Activated CD8-positive, alpha-beta memory T cell treated with anti-CD3 and anti-CD28 coated beads, Interleukin-2, amount 50 U/mL, for 24 hours (primary cell): ENCODE measurements around the gene TAOK2.
"Not testable (repeated sequence)": the region's sequence is repeated elsewhere in the genome, so short reads cannot be mapped to it uniquely, and the experiment has no call there.

ENCODE experiments used
- DNase-seq: peaks from one replicate; pipeline ENCODE4 v3.0.0-alpha.2; 2020; ENCODE audit errors: extremely low read depth

Gene TAOK2

GRCh38 chr16:29973384-29974246 is at the start of gene TAOK2:
Gene TAOK2, plus strand, starts transcription at chr16:29973868. Its CDS starts 3,905 bp downstream, at chr16:29977773.
- peak; percentile 94 for DNase-seq

- DNase-seq, result no peak
Measured at GRCh38 chr16:29925105-29925756, 48.4 kb upstream of the TAOK2 start.

- DNase-seq, result peak; percentile 63
Measured at GRCh38 chr16:29925781-29926710, 47.6 kb upstream of the TAOK2 start, which contains the start of gene KCTD13. Gene KCTD13, minus strand, starts transcription at chr16:29926226. Its CDS starts 193 bp downstream, at chr16:29926033.

GRCh38 chr16:29926711-29927052 is 47.0 kb upstream of the TAOK2 start:
- DNase-seq, result no peak

GRCh38 chr16:29927070-29927905 is 46.4 kb upstream of the TAOK2 start:
- no peak for DNase-seq

- DNase-seq, result not testable (repeated sequence)
Measured at GRCh38 chr16:29931750-29932149, 41.9 kb upstream of the TAOK2 start.

- no peak for DNase-seq
Measured at GRCh38 chr16:29940656-29941055, 33.0 kb upstream of the TAOK2 start.

- DNase-seq, result no peak
Measured at GRCh38 chr16:29943846-29944799, 29.5 kb upstream of the TAOK2 start.

- DNase-seq, result no peak
Measured at GRCh38 chr16:29947897-29948296, 25.8 kb upstream of the TAOK2 start.

- no peak for DNase-seq
Measured at GRCh38 chr16:29950806-29951461, 22.7 kb upstream of the TAOK2 start.

- no peak for DNase-seq
Measured at GRCh38 chr16:29951625-29952365, 21.9 kb upstream of the TAOK2 start.

- no peak for DNase-seq
Measured at GRCh38 chr16:29958756-29959155, 14.9 kb upstream of the TAOK2 start.

- no peak for DNase-seq
Measured at GRCh38 chr16:29959293-29959692, 14.4 kb upstream of the TAOK2 start.

- not testable (repeated sequence) for DNase-seq
Measured at GRCh38 chr16:29959821-29960220, 13.8 kb upstream of the TAOK2 start.

GRCh38 chr16:29961127-29961478 is 12.6 kb upstream of the TAOK2 start:
- DNase-seq, result no peak

GRCh38 chr16:29961479-29962343 is 12.0 kb upstream of the TAOK2 start, which contains the start of gene TMEM219:
Gene TMEM219, plus strand, starts transcription at chr16:29962079. Its CDS starts 1,065 bp downstream, at chr16:29963144.
- DNase-seq, result peak; percentile 68

- no peak for DNase-seq
Measured at GRCh38 chr16:29962344-29962994, 11.2 kb upstream of the TAOK2 start.
